A204.1 (cell line): ENCODE data around the gene TMSB15A.
A peak's percentile ranks its signal among the peaks of the same experiment; 100 is the strongest.
"Not testable (repeated sequence)": the region's sequence is repeated elsewhere in the genome, so short reads cannot be mapped to it uniquely, and the experiment has no call there.

Source experiments
- FAIRE-seq: peaks from 2 replicates; lab custom pipeline; 2012; peaks lifted over from hg19 to GRCh38; lab: Jason Lieb, UNC

TMSB15A gene

DNA sequence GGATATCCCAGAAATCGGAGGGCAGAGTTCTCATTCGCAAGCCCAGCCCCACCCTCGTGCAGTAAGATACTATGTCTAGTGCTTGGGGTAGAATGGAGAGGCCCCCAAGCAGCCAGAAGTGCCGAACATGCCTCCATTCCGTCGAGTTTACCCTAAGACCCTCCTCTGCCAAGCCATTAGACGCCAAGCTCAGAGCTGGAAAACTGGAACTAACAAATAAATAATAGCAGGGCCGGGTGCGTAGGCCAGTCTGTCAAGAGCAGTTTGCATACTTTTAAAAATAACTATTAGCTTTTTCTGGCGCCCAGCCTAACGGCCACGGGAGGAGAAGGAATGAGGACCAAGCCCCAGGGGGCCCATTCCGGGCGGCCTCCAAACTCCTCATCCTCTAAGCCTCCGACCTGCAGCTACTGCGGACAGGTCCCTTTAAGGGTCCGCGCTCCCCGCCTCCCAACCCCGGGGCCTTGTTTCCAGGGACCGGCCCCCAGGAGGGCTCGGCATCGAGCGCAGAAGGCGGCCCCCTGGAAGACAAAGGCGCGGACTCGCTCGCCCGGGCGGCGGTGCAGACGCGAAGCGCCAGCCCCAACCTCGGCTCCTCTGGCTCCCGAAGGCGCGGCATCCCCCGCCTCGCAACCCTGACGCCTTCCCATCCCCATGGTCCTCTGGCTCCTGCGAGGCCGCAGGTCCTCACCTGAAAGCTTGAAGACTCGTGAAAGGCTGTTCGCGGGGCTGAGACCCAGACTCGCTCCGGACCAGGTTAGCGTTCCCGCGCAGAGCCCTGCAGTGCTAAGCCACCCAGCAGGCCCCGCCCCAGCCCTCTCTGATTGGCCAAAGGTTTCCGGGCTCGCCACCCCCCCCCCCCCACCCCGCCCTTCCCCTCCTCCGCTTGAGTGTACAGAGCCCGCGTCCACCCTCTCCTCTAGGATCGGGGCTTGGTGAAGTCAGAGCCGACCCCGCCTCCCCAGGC lies at the start of gene TMSB15A:
TSS of gene TMSB15A (minus strand) at position 765 of the 967 bp plus-strand sequence.
- no peak for FAIRE-seq

DNA sequence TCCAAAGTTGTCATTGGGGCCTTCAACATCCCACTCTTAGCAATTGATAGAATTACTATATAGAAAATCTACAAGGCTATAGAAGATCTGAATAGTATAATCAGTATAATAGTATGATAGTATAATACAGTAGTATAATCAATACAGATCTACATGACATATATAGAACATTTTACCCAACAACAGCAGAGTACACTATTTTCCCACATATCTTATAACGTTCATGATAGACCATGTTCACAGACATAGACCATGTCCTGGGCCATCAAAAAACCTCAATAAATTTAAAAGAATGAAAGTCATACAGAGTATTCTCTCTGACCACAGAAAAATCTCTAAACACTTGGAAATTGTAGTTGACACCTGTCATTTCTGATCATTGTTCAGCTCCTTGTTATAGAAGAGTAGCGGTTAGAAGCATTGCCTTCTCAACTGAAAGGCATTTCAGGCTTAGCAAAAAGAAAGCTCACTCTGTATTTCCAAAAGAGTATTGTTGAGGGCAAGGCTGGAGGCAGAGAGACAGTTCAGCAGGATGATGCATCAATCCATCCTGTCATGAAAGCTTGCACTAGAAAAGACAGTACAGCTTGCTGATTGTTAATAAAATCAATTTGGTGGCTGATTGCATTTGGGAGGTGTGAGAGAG lies 44.0 kb upstream of the TMSB15A start:
- no peak for FAIRE-seq

- FAIRE-seq, result no peak
These were observed 42.1 kb upstream of the TMSB15A start for GRCh38 chrX:102558607-102559006.

- no peak for FAIRE-seq
These were observed 31.7 kb upstream of the TMSB15A start for GRCh38 chrX:102548231-102548630.

GRCh38 chrX:102546828-102547493 lies 30.4 kb upstream of the TMSB15A start:
- FAIRE-seq, result no peak

- FAIRE-seq, result not testable (repeated sequence)
These were observed 29.6 kb upstream of the TMSB15A start for GRCh38 chrX:102546175-102546574.

DNA sequence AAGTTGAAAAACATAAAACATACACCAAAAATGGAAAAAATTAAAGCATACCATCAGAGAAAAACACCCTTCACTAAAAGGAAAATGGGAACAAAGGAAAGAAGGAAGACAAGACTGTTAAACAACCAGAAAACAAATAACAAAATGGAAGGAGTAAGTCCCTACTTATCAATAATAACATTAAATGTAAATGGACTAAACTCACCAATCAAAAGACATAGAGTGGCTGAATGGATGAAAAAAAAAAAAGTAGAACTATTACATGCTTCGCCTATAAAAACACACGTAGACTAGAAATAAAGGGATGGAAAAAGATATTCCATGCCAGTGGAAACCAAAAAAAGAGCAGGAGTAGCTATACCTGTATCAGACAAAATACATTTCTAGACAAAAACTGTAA lies 19.4 kb upstream of the TMSB15A start:
- FAIRE-seq, result no peak

- peak; percentile 59 for FAIRE-seq
These were observed 787 bp upstream of the TMSB15A start for GRCh38 chrX:102517326-102517725.

- FAIRE-seq, result no peak
These were observed 2.0 kb downstream of the TMSB15A start for GRCh38 chrX:102514536-102514935.

- FAIRE-seq, result no peak
These were observed 17.8 kb downstream of the TMSB15A start for GRCh38 chrX:102498732-102499131.

GRCh38 chrX:102491766-102492165 lies 24.8 kb downstream of the TMSB15A start:
- no peak for FAIRE-seq

DNA sequence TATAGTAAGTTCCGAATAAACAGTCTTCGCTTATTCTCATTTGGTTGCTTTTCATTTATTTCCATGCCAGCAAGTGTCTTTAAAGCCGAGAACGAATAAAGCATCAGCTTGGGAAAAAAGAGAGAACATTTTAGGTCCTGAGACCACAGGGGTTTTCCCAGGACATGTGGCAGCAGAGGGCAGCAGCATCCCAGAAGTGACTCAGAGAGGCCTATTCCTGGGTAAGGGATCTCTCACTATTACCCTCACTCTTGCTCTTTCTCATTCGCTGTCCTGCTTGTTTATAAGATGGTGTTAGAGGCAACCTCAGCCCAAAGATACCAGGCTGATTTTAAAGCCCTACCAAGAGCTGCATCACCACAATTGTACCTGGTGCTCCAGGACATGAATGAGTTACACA lies 37.8 kb downstream of the TMSB15A start:
- peak; percentile 92 for FAIRE-seq

GRCh38 chrX:102471762-102472220 lies 44.7 kb downstream of the TMSB15A start, which contains the start of gene TCP11X2:
Gene TCP11X2 (minus strand): TSS chrX:102471812.
- FAIRE-seq, result not testable (repeated sequence)

GRCh38 chrX:102470215-102470614 lies 46.3 kb downstream of the TMSB15A start:
- peak; percentile 98 for FAIRE-seq
